Measurements from ENCODE around the gene CGB8.

DNA sequence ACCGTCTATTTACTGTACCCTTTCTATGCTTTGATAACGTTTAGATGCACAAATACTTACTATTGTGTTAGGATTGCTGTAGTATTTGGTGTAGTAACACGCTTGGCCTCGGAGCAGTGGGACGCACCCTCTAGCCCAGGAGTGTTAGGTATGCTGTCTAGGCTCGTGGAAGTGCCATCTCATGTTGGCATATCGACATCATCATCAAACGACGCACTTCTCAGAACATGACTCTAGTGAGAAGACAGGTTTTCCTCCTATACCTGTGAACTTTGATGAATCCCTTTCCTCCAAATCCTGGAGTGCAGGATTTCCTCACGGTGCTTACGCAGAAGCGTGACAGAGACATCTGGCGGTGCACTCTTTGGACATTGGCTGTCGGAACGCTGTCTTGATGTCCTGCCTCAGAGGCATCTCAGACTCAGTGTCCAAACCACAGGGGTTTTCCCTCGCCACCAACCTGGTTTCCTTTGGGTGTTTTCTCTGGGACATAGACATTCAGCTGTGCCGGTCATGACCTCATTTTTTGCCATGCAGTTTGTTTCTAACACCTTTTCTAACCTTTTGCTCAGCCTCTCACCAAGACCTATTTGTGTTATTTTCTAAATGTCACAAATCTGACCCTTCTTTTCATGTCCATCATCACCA lies 42.6 kb upstream of the CGB8 start:
- TF ChIP-seq, protein P1, sequence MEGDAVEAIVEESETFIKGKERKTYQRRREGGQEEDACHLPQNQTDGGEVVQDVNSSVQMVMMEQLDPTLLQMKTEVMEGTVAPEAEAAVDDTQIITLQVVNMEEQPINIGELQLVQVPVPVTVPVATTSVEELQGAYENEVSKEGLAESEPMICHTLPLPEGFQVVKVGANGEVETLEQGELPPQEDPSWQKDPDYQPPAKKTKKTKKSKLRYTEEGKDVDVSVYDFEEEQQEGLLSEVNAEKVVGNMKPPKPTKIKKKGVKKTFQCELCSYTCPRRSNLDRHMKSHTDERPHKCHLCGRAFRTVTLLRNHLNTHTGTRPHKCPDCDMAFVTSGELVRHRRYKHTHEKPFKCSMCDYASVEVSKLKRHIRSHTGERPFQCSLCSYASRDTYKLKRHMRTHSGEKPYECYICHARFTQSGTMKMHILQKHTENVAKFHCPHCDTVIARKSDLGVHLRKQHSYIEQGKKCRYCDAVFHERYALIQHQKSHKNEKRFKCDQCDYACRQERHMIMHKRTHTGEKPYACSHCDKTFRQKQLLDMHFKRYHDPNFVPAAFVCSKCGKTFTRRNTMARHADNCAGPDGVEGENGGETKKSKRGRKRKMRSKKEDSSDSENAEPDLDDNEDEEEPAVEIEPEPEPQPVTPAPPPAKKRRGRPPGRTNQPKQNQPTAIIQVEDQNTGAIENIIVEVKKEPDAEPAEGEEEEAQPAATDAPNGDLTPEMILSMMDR (IDR thresholded peaks at IDR 0.05), result no peak
- no peak for TF ChIP-seq POLR2A (IDR thresholded peaks at IDR 0.05)
